ENCODE data around the gene LTA.

DNA sequence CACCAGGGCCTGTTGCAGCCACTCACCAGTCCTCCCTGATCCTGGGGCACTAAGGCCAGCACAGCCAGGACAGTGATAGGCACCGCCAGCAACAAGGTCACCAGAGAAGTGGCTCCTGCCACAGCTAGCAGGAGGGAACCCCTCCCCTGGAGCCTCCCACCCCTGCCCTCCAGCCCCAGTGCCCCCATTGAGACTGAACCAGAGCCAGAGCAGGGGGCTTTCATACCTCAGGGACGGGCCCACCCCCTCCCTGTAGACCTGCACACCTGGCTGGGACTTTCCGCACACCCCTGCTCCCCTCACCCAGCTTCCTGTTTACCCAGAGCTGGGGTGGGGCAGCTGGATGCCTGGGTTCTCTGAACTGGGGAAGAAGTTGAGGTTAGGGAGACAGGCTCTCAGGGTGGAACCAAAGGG is 10.1 kb downstream of the LTA start, which contains the start of gene LTB:
- TF ChIP-seq, protein P1, sequence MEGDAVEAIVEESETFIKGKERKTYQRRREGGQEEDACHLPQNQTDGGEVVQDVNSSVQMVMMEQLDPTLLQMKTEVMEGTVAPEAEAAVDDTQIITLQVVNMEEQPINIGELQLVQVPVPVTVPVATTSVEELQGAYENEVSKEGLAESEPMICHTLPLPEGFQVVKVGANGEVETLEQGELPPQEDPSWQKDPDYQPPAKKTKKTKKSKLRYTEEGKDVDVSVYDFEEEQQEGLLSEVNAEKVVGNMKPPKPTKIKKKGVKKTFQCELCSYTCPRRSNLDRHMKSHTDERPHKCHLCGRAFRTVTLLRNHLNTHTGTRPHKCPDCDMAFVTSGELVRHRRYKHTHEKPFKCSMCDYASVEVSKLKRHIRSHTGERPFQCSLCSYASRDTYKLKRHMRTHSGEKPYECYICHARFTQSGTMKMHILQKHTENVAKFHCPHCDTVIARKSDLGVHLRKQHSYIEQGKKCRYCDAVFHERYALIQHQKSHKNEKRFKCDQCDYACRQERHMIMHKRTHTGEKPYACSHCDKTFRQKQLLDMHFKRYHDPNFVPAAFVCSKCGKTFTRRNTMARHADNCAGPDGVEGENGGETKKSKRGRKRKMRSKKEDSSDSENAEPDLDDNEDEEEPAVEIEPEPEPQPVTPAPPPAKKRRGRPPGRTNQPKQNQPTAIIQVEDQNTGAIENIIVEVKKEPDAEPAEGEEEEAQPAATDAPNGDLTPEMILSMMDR (IDR thresholded peaks at IDR 0.05), result no peak
- TF ChIP-seq, protein P2, sequence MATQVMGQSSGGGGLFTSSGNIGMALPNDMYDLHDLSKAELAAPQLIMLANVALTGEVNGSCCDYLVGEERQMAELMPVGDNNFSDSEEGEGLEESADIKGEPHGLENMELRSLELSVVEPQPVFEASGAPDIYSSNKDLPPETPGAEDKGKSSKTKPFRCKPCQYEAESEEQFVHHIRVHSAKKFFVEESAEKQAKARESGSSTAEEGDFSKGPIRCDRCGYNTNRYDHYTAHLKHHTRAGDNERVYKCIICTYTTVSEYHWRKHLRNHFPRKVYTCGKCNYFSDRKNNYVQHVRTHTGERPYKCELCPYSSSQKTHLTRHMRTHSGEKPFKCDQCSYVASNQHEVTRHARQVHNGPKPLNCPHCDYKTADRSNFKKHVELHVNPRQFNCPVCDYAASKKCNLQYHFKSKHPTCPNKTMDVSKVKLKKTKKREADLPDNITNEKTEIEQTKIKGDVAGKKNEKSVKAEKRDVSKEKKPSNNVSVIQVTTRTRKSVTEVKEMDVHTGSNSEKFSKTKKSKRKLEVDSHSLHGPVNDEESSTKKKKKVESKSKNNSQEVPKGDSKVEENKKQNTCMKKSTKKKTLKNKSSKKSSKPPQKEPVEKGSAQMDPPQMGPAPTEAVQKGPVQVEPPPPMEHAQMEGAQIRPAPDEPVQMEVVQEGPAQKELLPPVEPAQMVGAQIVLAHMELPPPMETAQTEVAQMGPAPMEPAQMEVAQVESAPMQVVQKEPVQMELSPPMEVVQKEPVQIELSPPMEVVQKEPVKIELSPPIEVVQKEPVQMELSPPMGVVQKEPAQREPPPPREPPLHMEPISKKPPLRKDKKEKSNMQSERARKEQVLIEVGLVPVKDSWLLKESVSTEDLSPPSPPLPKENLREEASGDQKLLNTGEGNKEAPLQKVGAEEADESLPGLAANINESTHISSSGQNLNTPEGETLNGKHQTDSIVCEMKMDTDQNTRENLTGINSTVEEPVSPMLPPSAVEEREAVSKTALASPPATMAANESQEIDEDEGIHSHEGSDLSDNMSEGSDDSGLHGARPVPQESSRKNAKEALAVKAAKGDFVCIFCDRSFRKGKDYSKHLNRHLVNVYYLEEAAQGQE (IDR thresholded peaks at IDR 0.05; ENCODE audit: insufficient read depth in 1 of 2, low read depth in 2 of 2, low read length in 1 of 2), result no peak
- no peak; the same call in 1 of the 2 replicates for TF ChIP-seq POLR2AphosphoS5 (IDR thresholded peaks at IDR 0.05; ENCODE audit: low read depth, low read length)
- TF ChIP-seq TCF7L2 (IDR thresholded peaks at IDR 0.05; ENCODE audit: low read depth, low read length), result no peak

Measured in Panc1 (cell line).